Endodermal cell (in vitro differentiated cells): ENCODE measurements around the gene BLVRB. TPM values are rescaled to one million over a fixed set of nuclear protein-coding genes. Genes with fewer than 3 reads are reported as not detected.
"Not testable (repeated sequence)": the region's sequence is repeated elsewhere in the genome, so short reads cannot be mapped to it uniquely, and the experiment has no call there.

Source experiments
- DNase-seq: peaks from one replicate; pipeline ENCODE4 v3.0.0-alpha.2; 2017
- H3K27ac ChIP-seq: 2 replicates; pipeline ENCODE4 v1.5.1; 2013; ENCODE audit warnings: mild to moderate bottlenecking, low read depth, low read length, moderate library complexity
- H3K27me3 ChIP-seq: 2 replicates; pipeline ENCODE4 v1.6.1; 2013; ENCODE audit warnings: mild to moderate bottlenecking, low read length, moderate library complexity; ENCODE audit not compliant: insufficient read depth, control insufficient read depth, poor library complexity, severe bottlenecking
- H3K36me3 ChIP-seq: 2 replicates; pipeline ENCODE4 v1.7.0; 2013; ENCODE audit warnings: mild to moderate bottlenecking, low read length, moderate library complexity; ENCODE audit not compliant: control insufficient read depth, insufficient read depth
- H3K4me1 ChIP-seq: one replicate; pipeline ENCODE4 v1.7.0; 2013; ENCODE audit warnings: low read length; ENCODE audit not compliant: control insufficient read depth, insufficient read depth
- H3K4me3 ChIP-seq: 2 replicates; pipeline ENCODE4 v1.5.1; 2013; ENCODE audit warnings: mild to moderate bottlenecking, low read length, moderate library complexity
- H3K9ac ChIP-seq: 2 replicates; pipeline ENCODE4 v1.6.1; 2013; ENCODE audit warnings: mild to moderate bottlenecking, low read length, moderate library complexity; ENCODE audit not compliant: poor library complexity, severe bottlenecking; ENCODE audit errors: extremely low read depth
- H3K9me3 ChIP-seq: 2 replicates; pipeline ENCODE4 v1.6.1; 2013; ENCODE audit warnings: mild to moderate bottlenecking, low read length, moderate library complexity; ENCODE audit not compliant: control insufficient read depth
- H3K27ac Mint-ChIP-seq: 2 replicates; pipeline ENCODE4 v1.8.0; 2020; ENCODE audit warnings: mixed read lengths
- H3K27me3 Mint-ChIP-seq: 2 replicates; pipeline ENCODE4 v1.8.0; 2021; ENCODE audit warnings: mild to moderate bottlenecking, mixed read lengths; ENCODE audit not compliant: insufficient read depth
- H3K36me3 Mint-ChIP-seq: 2 replicates; pipeline ENCODE4 v1.8.0; 2020; ENCODE audit warnings: low read depth, mixed read lengths
- H3K4me1 Mint-ChIP-seq: 2 replicates; pipeline ENCODE4 v1.8.0; 2020; ENCODE audit warnings: mixed read lengths
- H3K4me3 Mint-ChIP-seq: 2 replicates; pipeline ENCODE4 v1.8.0; 2020; ENCODE audit warnings: mild to moderate bottlenecking, moderate library complexity, mixed read lengths
- H3K9me3 Mint-ChIP-seq: 2 replicates; pipeline ENCODE4 v1.8.0; 2020; ENCODE audit warnings: mild to moderate bottlenecking, mixed read lengths
- WGBS, 2 experiments: methylation state at CpG; one replicate each; pipeline versions ENCODE4 v1.1.5 to v1.1.7; 2013; ENCODE audit warnings: missing lambda C conversion rate in 2 of 2, mixed read lengths in 1 of 2; ENCODE audit not compliant: insufficient coverage in 1 of 2, insufficient read length in 1 of 2; 5-methylcytosine and 5-hydroxymethylcytosine counted together
- total RNA-seq, 2 donors: library from RNA; stranded (reverse); fragmentation: NEBNext Ultra II Directional in 1 of 2; extraction: Animal tissue kit (Norgen Biotek cat#: 25700) in 1 of 2; gene quantifications; 2 replicates in 1 of 2; 3 replicates in 1 of 2; pipeline ENCODE4 v1.2.1, GENCODE V29; 2021
- TF ChIP-seq, protein P1 (sequence below): fragments of 200-600 bp; sonication (generic); conservative IDR thresholded peaks from 2 replicates; pipeline ENCODE4 v1.5.0; 2021; ENCODE audit warnings: antibody characterized with exemption, mild to moderate bottlenecking

BLVRB gene
- total RNA-seq, 2 donors from 2014 or later, result 24.7 to 41.0 TPM

DNA sequence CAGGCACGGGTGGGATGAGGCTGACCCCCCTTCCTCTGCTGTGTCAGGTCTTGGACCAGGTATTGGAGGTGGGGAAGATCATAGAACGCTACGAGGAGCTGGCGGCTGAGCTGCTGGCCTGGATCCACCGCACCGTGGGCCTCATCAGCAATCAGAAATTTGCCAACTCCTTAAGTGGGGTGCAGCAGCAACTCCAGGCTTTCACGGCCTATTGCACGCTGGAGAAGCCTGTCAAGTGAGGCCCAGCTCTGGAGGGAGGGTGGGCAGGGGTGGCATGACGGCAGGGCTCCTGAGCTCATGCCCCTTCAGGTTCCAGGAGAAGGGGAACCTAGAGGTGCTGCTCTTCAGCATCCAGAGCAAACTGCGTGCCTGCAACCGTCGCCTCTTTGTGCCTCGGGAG lies 36.5 kb upstream of the BLVRB start:
- H3K4me3 ChIP-seq, result no peak overlapping the region
- TF ChIP-seq, protein P1, sequence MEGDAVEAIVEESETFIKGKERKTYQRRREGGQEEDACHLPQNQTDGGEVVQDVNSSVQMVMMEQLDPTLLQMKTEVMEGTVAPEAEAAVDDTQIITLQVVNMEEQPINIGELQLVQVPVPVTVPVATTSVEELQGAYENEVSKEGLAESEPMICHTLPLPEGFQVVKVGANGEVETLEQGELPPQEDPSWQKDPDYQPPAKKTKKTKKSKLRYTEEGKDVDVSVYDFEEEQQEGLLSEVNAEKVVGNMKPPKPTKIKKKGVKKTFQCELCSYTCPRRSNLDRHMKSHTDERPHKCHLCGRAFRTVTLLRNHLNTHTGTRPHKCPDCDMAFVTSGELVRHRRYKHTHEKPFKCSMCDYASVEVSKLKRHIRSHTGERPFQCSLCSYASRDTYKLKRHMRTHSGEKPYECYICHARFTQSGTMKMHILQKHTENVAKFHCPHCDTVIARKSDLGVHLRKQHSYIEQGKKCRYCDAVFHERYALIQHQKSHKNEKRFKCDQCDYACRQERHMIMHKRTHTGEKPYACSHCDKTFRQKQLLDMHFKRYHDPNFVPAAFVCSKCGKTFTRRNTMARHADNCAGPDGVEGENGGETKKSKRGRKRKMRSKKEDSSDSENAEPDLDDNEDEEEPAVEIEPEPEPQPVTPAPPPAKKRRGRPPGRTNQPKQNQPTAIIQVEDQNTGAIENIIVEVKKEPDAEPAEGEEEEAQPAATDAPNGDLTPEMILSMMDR, result no peak
- DNase-seq, result no peak
- H3K36me3 ChIP-seq, result no peaks in the 10 kb centered on the region
- H3K9ac ChIP-seq, result no peak overlapping the region
- peaks cover 16% of the 10 kb centered on the region for H3K27me3 ChIP-seq
- H3K27ac ChIP-seq, result no peak overlapping the region
- H3K27me3 Mint-ChIP-seq, result peaks cover 48% of the 10 kb centered on the region
- no peaks in the 10 kb centered on the region for H3K36me3 Mint-ChIP-seq
- WGBS, 2 experiments, result 90 to 93% methylated on average over 12 to 13 of the region's 13 CpGs
- H3K27ac Mint-ChIP-seq, result no peak overlapping the region
- H3K9me3 ChIP-seq, result no peaks in the 10 kb centered on the region
- H3K4me1 Mint-ChIP-seq, result no peaks in the 10 kb centered on the region
- H3K4me1 ChIP-seq, result no peaks in the 10 kb centered on the region
- H3K9me3 Mint-ChIP-seq, result no peaks in the 10 kb centered on the region
- H3K4me3 Mint-ChIP-seq, result no peak overlapping the region

DNA sequence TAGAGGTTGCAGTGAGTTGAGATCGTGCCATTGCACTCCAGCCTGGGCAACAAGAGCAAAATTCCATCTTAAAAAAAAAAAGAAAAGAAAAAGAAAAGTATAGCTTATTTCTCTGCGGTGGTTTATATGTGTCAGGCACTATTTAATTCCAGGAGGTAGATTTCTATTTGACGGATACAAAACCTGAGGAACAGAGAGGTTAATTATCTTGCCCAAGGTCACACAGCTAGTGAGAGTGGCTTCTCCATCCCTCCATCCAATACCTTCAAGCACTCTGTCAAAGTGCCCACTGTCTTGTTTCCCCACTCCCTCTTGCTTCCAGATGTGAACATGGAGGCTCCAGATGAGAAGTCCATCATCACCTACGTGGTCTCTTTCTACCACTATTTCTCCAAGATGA lies 36.1 kb upstream of the BLVRB start:
- no peaks in the 10 kb centered on the region for H3K4me1 ChIP-seq
- H3K27me3 Mint-ChIP-seq, result peaks cover 48% of the 10 kb centered on the region
- no peak for DNase-seq
- H3K4me1 Mint-ChIP-seq, result no peaks in the 10 kb centered on the region
- TF ChIP-seq, protein P1, result no peak
- H3K4me3 Mint-ChIP-seq, result no peak overlapping the region
- no peak overlapping the region for H3K27ac Mint-ChIP-seq
- no peak overlapping the region for H3K9ac ChIP-seq
- H3K36me3 Mint-ChIP-seq, result no peaks in the 10 kb centered on the region
- H3K36me3 ChIP-seq, result no peaks in the 10 kb centered on the region
- H3K9me3 Mint-ChIP-seq, result no peaks in the 10 kb centered on the region
- no peak overlapping the region for H3K27ac ChIP-seq
- peaks cover 16% of the 10 kb centered on the region for H3K27me3 ChIP-seq
- H3K4me3 ChIP-seq, result no peak overlapping the region
- no peaks in the 10 kb centered on the region for H3K9me3 ChIP-seq
- WGBS, 2 experiments, result 80 to 99% methylated on average over 2 to 4 of the region's 4 CpGs

DNA sequence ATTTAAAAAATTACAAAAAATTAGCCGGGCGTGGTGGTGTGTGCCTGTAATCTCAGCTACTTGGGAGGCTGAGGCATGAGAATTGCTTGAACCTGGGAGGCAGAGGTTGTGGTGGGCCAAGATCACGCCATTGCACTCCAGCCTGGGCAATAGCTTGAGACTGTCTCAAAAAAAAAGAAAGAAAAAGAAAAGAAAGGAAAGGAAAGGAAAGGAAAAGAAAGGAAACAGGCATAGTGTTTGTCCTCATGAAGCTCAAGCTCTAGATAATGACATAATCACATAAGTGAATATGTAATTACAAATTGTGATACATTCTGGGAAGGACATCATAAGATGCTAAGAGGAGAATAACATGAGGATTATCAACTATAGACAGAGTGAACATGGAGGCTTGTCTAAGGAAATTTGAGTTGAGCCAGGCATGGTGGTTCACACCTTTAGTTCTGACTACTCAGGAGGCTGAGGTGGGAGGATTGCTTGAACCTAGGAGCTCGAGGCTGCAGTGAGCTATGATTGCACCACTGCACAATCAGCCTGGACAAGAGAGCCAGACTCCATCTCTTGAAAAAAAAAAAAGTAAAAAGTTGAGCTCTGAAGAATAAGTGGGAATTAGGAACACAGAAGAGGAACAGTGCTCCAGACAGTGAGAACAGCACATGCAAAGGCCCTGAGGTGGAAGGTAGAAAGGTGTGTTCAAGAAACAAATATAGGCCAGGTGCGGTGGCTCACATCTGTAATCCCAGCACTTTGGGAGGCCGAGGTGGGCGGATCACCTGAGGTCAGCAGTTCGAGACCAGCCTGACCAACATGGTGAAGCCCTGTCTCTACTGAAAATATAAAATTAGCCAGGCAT lies 35.4 kb upstream of the BLVRB start:
- H3K4me3 Mint-ChIP-seq, H3K9me3 ChIP-seq, DNase-seq, H3K27ac ChIP-seq, H3K9ac ChIP-seq, H3K27me3 ChIP-seq, H3K36me3 ChIP-seq, H3K4me3 ChIP-seq, H3K9me3 Mint-ChIP-seq, H3K4me1 Mint-ChIP-seq, H3K4me1 ChIP-seq, H3K36me3 Mint-ChIP-seq, H3K27ac Mint-ChIP-seq: not testable (repeated sequence)
- 85 to 89% methylated on average over 7 to 8 of the region's 8 CpGs for WGBS, 2 experiments
- peaks cover 41% of the 10 kb centered on the region for H3K27me3 Mint-ChIP-seq
